GM18511 (cell line): Measurements from ENCODE around the gene DCST1.

ENCODE experiments used
- ATAC-seq: cut with Tn5 transposase; IDR thresholded peaks from one replicate; pipeline ENCODE4 v1.9.1; 2021; ENCODE audit warnings: mild to moderate bottlenecking, moderate library complexity; ENCODE audit not compliant: unreplicated experiment

The DCST1 gene

DNA sequence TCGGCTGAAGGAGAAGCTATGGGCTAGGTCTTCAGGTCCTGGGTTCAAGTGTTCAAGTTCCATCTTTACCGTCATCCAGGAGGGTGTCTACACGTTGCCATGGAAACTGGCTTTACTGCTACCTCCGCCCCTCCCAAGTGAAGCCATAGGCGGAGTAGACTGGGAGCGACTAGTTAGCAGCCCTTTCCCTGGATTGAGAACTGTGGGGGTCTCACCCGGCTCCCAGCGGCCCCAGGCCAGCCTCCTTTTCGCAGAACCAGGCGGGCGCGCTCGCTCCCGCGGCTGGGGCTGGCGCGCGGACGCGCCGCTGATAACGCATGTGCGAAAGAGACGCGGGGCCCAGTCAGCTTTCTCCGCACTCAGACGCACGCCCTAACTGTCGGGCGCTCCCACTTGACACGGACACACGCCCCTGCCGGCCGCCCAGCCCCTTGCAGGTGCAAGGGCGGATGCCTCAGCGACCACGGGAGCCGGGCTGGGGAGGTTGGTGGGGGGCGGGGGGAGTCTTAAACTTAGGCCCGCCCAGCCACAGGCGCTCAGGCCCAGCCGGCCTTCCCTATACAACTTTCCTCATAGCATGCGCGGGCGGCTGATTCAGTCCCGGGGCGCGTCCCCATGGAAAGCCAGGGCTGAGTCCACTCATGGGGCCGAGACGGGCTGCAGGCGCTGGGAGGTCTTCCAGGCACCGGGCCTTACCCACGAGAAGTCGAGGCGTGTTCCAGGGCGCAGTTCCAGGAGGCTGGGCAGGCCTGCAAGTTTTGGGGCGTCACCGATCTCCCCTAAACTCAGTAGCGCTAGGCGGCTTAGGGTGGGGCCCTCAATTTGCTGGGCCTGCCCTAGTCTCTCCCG is 37.3 kb downstream of the DCST1 start:
- peak; percentile 63 for ATAC-seq

- ATAC-seq = no peak
Observed at GRCh38 chr1:155071701-155072100, 38.1 kb downstream of the DCST1 start.

DNA sequence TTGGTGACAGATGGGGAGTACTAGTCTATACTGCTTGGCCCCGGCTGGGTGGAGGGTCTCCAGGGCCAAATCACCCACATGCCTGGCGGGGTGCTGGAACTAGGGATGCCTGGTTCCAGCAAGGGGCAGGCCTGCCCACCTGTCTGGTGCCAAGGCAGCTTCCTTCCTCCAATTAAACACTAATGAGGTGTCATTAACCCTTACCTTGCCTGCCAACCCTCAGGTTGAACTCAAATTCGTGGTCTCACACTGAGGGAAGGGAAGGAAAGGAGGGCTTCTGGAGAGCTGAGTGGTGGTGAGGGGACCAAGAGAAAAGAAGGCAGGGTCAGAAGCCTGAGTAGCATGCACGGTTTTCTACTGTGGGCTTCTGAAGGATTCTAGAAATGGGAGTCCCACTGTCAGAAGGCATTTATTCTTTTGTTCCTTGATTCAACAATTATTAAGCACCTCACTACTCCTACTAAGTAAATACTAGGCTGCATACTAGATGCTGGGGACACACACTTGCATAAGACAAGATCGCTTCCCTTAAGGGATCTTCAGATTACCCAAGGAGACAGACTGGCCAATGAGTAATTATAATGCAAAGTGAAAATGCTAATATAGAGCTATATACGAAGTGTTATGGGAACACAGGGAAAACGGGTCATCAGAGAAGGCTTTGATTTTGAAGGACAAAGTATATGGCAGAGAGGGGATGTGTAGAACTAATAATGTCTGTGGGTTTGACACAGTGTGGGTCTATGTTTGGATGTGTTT is 39.1 kb downstream of the DCST1 start:
- no peak for ATAC-seq

GRCh38 chr1:155073377-155074242 is 40.0 kb downstream of the DCST1 start:
- ATAC-seq = no peak

DNA sequence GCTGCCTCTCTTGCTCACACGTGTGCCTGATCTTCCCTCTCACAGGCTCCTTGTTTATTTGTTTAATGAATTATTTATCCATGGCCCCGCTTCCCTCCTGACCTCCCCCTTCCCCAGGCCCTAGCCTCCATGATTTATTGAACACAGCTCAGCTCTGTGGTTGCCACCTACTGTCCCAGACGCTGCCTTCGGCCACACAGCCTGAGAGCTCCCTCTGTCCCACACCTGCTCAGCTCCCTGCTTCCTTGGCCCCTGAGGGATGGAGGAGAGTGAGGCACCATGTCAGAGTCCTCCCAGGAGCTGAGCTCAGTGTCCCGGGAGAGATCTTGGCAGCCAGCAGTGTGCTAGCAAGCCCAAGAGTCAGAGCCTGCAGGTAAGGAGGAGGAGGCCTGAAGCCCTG is 41.9 kb downstream of the DCST1 start:
- no peak for ATAC-seq

- no peak for ATAC-seq
Observed at GRCh38 chr1:155076371-155076770, 42.7 kb downstream of the DCST1 start.

- no peak for ATAC-seq
Observed at GRCh38 chr1:155077346-155077745, 43.7 kb downstream of the DCST1 start.

DNA sequence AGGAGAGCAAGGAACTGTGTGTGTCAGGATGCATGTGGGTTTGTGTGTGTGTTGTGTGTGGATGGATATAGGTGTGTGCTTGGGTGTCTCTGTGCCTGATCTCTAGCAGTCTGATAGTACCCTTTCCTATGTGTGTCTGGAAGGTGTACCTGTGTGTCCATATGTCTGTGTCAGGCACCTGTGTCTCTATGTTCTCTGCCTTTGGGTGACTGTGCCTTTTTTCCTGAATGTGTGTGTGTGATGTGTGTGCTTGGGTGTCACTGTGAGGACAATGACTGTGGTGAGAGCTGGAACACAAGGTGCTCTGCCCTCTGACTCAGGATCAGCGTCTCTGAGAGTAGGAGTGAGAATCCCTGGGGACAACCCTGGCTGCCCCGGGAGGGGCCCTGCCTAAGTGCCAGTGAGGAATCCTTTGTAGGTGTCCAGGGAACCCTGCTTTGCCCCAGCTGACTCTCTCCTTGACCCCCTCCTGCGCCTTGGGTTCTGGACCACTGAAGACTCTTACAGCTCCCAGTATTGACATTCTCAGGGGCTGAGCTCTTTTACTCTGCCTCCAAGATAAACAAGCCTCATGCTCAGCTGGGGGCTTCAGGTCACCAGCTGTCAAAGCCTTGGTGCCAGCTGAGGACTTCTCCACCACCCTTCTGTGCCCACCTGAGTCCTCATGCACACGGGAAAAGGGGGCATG is 44.3 kb downstream of the DCST1 start:
- ATAC-seq = no peak

DNA sequence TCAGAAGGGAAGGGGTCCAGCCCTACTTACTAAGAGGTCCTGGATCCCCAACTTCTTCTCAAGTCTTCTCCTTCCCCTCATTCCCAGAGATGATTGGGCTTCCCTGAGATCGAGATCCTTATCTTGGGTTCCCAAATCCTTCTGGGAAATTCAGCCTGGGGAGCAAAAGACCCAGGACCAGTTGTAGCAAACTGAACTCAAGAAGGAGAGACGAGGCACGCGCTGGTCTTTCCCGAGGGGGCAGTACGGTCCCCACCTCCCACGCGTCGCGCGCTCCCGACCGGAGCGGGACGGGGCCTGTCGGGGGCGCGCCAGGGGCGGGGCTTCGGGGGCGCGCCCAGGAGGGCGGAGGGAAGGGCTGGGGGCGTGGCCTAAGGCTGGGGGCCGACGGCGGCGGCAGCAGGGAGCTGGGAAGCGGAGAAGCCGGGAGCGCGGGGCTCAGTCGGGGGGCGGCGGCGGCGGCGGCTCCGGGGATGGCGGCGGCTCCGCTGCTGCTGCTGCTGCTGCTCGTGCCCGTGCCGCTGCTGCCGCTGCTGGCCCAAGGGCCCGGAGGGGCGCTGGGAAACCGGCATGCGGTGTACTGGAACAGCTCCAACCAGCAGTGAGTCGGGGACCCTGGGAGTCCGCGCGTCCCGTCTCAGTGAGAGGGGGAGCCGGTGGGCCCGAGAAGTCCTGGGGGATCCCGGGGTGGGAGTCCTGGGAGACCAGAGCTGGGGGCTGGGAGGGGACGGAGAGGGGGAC is 45.0 kb downstream of the DCST1 start, which contains the start of gene EFNA3:
EFNA3 (plus strand) TSS at position 369 of the 741 bp plus-strand sequence; CDS start at position 474, 105 bp downstream.
- ATAC-seq = no peak

- ATAC-seq = no peak
Observed at GRCh38 chr1:155079210-155079486, 45.5 kb downstream of the DCST1 start.

DNA sequence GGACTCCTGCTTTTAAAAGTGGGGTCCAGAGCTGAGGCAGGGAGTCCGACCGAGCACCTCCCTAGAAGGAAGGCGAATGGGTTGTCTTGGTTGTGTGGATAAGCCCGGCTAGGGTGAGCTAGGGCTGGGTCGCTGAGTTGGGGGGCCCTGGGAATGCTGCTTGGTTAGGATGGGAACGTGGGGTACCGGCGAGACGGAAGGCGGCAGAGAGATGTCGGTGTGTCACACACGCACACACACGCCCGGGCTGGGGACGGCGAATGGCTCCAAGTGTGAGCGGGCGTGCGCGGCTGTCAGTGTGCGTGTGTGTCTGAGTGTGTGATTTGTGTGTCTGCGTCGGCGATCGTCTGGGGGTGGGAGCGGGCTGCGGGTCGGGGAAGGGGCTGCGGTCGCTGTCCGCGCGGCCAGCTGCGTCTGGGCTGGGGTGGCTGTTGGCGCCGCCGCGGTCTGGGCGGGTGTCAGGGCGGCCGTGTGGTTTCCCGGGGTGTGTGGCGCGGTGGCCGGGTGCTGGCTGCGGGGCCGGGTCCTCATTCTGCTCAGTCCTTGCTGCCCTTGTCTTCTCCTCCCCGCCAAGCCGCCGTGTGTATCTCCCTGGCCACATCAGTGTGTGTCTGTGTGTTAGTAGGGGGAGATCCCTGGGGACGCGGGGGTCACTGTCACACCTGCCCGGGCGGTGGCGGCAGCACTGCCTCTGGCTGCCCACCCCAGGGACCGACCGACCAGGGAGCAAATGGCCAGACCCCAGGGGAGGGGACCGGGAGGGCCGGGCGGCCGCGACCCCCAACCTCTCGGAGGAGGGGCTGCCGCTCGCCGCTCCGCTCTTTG is 46.1 kb downstream of the DCST1 start:
- no peak for ATAC-seq

- ATAC-seq = no peak
Observed at GRCh38 chr1:155080312-155081228, 46.9 kb downstream of the DCST1 start.

GRCh38 chr1:155081472-155082300 is 48.1 kb downstream of the DCST1 start:
- ATAC-seq = no peak

GRCh38 chr1:155082301-155083051 is 48.9 kb downstream of the DCST1 start:
- no peak for ATAC-seq

- ATAC-seq = no peak
Observed at GRCh38 chr1:155083052-155083541, 49.5 kb downstream of the DCST1 start.
